ENCODE results near the gene MYEOV.

The MYEOV gene

DNA sequence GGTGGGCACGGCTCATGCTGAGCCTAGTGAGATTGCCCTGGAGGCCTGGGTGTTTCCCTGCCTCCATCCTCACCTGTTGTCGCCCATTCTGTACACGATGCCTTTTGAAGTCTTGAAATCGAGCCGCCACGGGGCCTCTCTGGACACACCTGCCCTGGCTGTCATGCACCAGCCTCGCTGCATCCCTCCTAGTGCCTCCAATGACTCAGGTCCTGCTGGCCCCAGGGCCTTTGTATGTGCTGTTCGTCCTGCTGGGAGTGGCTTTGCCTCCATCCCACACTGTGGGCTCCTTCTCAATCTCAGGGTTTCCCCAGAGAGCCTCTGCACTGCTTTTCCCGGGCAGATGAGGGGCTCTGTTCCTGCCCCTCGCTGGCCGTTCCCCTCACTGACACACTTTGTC lies 8.9 kb upstream of the MYEOV start:
- H3K27ac ChIP-seq = no peak overlapping the region
- no peak for DNase-seq (ENCODE audit: low read depth, low spot score)

DNA sequence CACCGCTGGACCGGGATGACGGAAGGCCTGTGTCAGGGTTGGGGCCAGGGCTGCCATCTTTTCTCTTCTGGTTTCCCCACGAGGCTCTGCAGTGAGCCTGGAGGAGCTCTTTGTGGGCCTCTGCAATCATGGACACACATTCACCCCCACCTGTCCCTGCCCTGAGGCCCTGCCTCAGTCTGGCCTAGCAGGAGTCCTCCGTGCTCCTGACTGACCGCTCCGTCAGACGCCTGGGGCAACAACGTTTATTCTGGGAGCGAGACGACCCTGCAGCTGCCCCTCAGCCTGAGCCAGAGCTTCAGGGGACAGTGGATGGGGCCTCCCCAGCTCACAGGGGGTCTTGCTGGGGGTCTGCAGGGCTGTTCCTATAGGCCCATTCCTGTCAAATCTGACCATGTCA lies 8.2 kb upstream of the MYEOV start:
- no peak overlapping the region for H3K27ac ChIP-seq
- no peak for DNase-seq (ENCODE audit: low read depth, low spot score)

DNA sequence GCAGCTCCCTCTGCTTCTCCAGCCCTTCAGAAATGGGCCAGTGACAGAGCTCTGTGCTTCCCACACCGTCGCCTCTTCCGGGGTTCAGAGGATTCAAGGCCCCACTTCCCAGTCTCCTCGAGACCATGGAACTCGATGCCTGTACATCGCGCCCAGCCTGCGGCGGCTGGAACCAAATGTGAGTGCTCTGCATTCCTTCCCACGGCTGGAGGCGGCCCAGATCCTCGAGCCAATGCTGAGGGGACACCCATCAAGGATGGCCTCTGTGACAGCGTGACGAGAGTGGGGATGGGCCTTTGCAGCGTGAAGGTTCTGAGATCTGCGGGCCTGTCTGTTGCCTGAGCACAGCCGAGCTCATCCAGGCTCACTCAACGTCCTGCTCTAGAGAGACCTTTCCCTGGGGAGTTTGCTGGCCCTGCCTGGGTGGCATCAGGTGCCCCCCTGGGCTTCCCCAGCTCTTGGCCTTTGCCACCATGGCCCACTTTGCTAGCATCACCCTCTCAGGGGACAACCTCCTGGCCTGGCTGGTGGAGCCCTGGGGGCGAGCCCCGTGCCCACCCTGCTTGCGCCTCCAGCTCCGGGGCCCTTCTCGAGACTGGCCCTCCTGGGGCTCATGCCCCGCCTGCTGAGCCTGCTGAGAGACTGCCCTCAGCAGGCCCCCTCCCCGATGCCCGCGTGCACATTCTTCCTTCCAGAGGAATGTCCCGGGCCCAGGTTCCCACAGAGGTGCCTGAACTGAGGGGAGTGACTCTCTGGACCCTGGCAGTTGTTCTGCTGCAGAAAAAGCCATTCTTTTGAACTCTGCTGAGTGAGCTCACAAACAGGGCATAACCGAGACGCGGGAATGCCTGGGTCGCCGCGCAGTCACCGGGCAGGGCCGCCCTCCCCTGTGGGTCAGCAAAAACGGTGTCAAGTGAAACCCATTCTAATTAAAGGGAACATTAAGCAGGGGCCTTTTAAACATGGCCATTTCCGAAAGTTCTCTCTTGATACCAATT lies 7.3 kb upstream of the MYEOV start:
- no peak overlapping the region for H3K27ac ChIP-seq
- DNase-seq (ENCODE audit: low read depth, low spot score) = no peak

DNA sequence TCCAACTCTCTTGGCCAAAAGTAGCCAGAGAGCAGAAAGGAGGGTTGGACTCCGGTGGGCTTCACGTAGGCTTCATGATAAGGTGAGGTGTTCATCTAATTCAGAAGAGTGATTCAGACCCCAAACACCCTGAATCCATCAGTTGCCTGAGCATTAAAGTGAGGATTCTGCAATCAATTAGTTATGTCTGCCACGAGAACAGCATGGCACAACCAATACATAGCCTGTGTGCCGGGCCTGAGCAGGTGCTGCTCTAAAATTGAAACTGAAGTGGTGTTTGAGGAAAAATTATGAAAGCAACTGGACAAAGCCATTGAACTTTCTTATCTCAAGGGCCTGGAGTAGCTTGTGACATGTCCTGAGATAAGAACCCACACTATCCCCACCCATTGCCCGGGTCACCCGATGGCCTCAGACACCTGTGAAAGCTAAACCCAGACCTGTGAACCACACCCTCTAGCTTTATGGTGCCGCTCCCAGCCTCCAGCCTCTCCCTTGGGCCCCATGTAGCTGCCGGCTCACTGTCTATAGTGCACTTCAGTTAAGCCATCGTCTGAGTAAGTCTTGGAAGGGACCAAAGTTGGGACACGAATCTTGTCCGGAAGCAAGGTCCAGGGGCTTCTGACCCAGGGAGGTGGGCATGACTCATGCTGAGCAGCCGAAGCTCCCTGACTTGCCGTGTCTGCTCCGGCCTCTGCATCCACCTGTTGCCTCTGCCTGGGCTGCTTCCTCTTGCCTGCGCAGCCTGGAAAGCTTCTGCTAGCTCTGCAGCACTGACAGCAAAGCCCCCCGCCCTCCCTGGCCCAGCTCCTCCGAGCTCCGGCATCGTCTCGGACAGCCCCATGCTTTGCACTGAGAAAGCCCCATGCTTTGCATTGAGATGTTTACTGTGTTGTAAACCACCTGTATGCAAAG lies 5.7 kb upstream of the MYEOV start:
- no peak for DNase-seq (ENCODE audit: low read depth, low spot score)
- no peak overlapping the region for H3K27ac ChIP-seq

DNA sequence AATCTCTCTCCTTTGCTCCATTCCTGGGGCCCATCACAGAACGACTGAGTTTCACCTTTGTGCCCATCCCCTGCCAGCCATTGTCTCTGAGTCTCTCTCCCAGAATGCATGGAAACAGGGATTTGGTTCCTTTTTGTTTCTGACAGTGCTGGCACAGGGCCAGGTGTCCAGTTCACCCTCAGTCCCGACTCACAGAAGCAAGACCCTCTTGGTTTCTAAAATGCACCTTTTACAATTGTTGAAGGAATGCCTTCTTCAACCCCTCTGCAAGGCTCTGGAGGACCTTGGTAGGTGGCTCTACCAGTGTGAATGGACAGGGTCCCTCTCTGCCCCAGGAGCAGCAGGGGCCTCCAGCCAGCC lies 5.1 kb upstream of the MYEOV start:
- DNase-seq (ENCODE audit: low read depth, low spot score) = no peak
- no peak overlapping the region for H3K27ac ChIP-seq

DNA sequence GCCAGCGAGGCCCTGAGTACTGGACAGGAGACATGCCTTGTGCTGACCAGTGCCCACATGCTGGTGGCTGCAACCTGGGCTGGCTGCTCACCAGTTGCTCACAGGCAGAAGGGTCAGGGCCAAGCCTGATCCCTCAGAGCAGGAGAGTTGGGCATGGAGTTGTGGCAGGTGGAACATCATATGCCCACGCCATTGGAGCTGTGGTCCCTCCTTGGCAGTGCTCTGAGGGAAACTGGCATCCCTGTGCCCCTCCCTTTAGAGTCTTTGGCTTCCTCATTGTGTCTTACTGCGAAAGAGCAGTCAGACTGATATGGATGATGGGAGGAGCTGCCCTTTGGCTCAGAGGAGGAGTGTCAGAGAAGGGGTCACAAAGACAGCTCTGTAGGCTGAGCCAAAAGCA lies 3.1 kb upstream of the MYEOV start:
- no peak for DNase-seq (ENCODE audit: low read depth, low spot score)
- no peak overlapping the region for H3K27ac ChIP-seq

DNA sequence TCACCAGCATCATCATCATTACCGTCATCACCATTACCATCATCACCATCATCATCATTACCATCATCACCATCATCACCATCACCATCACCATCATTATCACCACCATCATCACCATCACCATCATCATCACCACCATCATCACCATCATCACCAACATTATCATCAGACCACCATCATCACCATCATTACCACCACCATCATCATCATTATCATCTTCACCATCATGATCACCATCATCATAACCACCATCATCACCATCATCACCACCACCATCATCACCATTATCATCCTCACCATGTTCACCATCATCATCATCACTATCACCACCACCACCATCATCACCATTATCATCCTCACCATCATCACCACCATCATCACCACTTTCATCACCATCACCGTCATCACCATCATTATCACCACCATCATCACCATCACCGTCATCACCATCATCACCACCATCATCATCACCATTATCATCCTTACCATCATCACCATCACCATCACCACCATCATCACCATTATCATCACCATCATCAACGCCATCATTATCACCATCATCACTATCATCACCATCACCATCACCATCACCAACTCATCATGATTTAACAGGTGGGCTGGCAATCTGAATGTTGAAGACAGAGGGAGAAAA lies 2.4 kb upstream of the MYEOV start:
- no peak overlapping the region for H3K27ac ChIP-seq
- no peak for DNase-seq (ENCODE audit: low read depth, low spot score)

DNA sequence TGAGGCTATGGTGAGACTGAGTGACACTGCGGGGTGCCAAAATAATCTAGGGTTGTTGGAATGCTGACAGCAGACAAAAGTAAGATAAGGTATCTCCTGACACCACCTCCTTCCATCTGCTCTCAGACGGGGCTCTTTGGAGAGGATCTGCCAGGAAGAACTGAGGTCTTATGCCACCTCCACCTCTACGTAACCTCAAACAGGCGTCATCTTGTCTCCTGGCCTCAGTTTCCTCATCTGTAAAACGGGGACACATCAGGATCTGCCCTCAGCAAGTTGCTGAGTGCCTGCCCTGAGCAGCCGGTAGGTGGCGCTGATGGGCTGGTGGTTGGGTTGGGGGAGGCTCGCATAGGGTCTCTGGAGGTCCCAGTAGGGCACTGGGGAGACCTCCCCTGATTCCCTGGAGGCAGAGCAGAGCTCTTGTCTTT lies 1.7 kb upstream of the MYEOV start:
- no peak for DNase-seq (ENCODE audit: low read depth, low spot score)
- no peak overlapping the region for H3K27ac ChIP-seq

DNA sequence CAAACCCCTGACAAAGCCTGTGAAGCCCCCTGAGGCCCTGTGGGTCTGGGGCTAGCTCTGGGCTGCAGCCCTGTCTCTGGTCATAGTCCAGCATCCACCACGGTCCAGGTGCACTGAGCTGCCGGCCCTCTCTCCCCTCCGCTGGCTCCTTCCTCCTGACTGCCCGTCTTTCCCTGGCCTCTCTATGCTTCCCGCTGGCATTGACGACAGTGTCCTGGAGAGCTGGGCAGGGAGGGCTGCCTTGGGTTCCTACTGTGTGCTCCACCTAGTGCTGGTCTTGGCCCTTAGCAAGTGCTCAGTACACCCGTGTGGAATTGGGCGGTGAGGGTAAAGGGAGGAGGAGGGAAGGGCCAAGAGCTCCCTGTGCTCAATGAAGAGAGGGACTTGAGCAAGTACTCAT lies 868 bp upstream of the MYEOV start:
- H3K27ac ChIP-seq = peak overlapping the region; percentile 25
- DNase-seq (ENCODE audit: low read depth, low spot score) = no peak

DNA sequence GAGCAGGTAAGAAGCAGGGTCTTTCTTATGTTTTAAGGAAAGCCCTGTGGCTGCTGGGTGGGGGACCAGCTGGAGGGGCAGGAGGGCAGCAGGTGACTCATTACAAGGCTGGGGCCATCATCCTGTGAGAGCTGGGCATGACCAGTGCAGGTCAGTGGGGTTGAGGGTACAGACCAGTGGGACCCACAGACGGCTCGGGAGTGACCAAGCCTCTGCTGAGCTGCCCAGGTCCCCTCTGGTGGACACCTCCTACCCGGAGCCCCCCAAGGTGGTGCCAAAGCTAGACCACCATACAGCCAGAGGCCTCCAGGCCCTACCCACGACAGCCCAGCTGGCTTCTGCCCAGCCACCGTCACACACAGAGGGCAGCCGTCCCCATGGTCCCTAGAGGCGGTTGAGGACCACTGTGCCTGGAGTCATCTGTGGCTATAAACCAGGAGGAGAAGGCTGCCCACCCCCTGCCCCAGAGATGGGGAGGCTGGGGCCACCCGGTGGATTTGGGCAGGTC lies 670 bp downstream of the MYEOV start:
- peak overlapping the region; percentile 33 for H3K27ac ChIP-seq

DNA sequence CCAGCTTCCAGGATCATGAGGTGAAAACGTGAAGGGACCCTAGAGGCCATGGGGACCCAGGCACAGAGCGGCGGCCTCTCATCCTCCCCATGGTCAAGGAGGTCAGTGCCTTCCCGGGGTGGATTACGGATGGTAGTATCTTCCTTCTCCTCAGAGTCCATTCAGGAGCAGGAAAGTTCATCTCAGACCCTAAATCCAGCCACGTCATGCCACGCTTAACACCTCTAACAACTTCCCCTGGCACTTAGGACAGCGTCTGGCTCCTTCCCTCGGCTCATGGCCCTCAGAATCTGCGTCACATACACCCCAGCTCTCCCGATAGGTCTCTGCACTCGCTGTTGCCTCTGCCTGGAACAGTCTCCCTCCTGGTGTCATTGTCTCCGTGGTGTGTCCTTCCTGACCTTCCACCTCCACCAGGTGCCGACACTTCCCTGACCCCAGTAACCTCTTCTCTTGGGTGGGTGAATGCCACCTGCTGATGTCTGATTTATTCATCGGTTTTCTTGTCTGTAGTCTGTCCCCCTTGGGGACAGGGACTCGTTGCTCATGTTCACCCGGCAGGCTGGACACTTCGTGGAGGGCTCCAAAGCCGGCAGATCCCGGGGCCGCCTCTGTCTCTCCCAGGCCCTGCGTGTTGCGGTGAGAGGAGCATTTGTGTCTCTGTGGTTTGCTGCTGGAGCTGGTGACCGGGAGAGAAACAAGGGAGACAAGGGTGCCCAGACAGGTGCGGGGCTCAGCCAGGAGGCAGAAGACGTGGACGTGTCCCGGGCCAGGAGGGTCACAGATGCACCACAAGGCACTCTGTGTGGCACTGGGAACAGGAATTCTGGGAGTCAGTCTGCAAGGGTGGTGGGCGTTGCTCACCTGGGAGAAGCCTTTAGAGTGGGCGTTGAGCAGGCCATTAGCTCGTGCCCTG lies 1.4 kb downstream of the MYEOV start:
- H3K27ac ChIP-seq = peak overlapping the region; percentile 96
- DNase-seq (ENCODE audit: low read depth, low spot score) = no peak

More for the DNA sequence above, 670 bp downstream of the MYEOV start:
- DNase-seq (ENCODE audit: low read depth, low spot score) = no peak

DNA sequence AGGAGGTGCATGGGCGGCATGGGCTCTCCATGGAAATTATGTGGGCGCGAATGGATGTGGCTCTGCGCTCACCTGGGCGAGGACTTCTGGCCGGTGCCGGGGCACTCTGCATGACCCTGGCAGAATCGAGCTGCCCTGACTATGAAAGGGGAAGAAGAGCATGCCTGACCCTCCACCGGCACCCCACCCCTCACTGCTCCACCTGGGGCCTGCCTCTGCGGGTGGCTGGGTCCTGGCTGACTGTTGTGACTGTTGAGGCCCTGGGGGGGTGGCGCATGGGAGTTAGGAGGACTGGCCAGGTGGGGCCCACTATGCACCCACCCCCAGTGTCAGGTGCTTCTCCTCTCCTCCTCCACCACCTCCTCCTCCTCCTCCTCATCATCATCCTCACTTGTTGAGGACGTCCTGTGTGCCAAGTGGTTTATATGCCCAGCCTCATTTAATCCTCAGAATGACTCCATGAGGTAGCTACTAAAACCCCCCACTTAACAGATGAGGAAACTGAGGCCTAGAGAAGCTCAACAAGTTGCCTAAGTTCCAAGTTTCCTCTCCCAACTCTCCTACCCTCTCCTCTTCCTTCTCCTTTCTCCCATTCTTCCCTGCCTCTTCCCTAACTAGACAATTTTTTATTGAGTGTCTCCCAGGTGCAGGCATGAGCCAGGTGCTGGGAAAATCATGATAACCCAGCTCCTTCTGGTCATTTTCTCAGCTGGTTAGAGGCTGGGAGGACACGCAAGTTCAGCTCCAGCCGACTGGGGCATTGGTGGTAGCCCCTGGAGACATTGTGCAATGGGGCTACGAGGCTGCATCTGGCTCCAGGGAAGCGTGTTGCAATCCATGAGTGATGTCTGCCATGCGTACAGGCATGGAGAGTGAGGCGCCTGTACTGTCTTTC lies 2.3 kb downstream of the MYEOV start:
- peak overlapping the region; percentile 96 for H3K27ac ChIP-seq
- no peak for DNase-seq (ENCODE audit: low read depth, low spot score)

DNA sequence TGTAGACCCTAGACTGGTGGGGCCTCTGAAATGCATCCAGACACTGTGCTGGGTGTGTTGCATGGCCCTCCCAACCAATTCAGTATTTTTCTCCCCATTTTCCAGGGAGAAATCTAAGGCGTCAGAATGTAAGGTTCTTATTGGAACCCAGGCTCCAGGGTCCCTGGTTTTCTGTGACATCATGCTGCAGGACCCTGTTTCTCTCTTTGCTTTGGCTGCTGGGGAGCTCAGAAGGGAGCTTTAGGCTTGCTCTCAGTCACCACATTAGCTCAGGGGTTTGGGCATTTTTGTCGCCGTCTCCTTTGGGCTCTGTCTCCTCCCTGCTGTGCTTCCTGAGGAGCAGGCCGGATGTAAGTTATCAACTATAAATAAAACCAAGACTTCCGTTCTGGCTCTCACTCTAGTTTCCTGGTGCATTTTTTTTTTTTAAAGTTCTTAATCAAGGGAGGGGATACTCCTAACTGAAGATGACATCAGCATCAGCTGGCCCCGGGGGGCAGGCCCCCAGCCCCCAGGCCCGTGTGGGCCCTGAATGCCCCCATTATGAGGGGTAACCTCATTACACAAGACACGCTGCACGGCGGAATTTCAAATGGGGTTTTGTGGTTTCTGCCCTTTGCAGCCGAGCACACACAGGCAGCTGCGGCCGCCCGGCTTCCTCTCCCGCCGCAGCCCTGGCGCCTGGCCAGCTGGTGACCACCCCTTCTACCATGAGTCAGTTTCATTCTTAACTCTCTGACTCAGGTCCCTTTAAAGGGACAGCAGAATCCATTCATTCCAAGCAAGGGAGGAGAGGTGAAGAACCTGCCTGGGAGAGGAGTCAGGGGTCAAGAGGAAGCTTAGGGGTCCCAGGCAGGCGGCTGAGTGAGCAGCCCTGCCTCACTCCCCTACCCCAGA lies 3.2 kb downstream of the MYEOV start:
- DNase-seq (ENCODE audit: low read depth, low spot score) = peak; percentile 91
- peak overlapping the region; percentile 96 for H3K27ac ChIP-seq

DNA sequence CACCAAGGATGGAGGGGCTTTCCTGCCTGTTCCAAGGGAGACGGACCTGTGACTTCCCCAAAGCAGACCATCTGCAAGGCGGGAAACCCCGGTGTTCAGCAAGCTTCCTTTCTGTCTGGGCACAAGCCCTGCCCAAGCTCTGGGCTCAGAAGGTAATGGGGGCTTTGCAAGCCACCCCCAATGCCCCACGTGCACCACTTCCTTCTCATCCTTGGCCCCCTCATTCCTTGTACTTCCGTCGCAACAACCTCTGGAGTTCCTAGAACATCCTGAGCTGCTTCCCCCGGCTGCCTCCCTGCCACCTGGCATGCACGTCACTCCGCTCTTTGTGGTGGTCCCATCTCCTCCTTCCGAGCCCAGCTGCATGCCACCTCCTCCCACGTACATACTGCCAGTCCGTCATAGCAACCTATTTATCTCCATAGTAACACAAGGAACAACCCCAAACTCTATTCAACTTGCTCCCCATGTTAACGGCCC lies 3.9 kb downstream of the MYEOV start:
- no peak for DNase-seq (ENCODE audit: low read depth, low spot score)
- peak overlapping the region; percentile 96 for H3K27ac ChIP-seq

DNA sequence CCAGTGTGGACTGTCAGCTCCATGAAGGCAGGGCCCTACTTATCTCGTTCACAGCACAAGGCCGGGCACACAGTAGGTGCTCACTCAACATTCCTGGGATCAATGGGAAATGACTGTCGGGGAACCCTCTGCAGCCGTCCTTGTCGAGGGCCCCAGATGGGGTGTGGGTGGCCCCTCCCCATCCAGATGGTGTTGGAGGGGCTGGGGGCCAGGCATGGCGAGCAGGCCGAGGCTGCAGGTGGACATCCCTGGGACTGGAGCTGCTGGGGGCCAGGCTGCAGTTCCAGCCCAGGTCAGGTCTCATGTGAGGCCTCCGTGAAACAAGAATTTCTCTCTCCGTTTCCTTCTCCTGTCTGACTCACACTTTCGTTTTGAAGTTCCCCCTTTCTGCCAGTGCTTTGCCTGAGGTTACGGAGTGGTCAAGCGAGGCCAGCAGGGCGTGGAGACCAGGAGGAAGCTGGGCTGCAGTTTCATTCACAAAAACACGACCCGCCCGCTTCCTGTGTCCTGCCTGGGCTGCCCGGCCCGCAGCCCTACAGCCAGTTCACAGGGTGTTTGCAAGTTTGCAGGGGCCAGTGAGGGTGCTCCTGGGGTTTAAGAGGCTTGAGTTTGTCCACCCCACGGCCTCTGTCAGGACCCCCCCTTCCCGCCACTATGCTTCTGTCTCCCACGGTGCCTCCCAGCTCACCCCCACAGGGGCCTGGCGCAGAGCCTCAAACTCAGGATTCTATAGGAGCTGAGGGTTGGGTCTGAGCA lies 4.5 kb downstream of the MYEOV start:
- H3K27ac ChIP-seq = peak overlapping the region; percentile 96
- DNase-seq (ENCODE audit: low read depth, low spot score) = peak; percentile 60

DNA sequence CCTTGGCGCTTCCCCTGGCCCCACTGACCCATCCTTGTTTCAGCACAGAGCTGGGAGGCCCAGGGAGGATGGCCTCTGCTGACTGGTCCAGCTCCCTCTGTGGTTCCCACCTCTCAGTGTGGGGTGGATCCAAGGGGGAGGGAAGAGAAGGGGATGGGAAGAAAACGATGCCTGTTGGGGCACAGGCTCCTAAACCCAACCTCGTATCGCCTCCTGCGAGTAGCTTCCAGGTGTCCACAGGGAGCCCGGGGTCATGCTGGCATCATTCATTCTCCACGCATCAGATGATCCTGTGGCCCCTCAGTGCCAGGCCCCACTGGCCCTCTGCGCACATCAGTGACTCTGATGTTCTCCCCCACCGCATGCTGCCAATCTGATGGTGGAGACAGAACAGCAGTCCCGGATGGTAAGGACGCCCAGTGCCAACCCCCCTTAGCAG lies 5.1 kb downstream of the MYEOV start:
- H3K27ac ChIP-seq = peak overlapping the region; percentile 96
- DNase-seq (ENCODE audit: low read depth, low spot score) = no peak
